ENCODE measurements around the gene NFKBIE.
"Not testable (repeated sequence)": the region's sequence is repeated elsewhere in the genome, so short reads cannot be mapped to it uniquely, and the experiment has no call there.

NFKBIE gene

DNA sequence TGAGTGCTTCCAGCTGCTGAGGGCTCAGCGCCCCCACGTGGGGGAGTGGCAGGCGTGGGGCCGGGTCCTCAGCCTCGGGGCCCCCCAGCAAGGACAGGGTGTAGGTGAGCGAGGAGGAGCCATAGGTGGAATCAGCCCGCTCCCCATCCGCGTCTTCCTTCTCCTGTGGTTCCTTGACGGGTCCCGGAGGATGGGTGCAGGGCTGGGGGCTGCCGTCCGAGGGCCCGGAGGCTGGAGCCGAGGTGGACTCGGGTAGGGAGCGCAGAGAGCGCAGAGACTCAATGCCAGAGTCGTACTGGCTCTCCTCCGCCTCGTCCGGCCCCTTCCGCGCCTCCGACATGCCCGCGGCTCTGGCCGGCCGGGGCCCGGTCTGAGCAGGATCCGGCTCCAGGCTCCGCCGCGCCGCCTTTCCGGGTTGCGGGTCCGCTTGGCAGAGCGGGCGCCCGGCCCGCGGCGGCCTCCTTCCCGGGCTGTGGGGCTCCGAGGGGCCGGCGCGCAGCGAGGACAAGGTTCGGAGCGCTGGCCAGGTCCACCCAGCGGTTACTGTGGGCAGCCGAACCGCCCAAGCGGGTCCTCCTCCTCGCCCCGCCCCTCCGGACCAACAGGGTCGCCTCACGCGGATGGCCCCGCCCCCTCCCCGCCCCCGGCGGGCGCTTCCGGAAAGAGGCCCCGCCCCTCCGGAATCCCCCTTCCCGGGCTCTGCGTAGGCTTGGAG, at the start of gene NFKBIE:
NFKBIE (minus strand) TSS at position 545 of the 715 bp plus-strand sequence; CDS start at position 340, 205 bp downstream.
- peak; percentile 94 for DNase-seq

DNA sequence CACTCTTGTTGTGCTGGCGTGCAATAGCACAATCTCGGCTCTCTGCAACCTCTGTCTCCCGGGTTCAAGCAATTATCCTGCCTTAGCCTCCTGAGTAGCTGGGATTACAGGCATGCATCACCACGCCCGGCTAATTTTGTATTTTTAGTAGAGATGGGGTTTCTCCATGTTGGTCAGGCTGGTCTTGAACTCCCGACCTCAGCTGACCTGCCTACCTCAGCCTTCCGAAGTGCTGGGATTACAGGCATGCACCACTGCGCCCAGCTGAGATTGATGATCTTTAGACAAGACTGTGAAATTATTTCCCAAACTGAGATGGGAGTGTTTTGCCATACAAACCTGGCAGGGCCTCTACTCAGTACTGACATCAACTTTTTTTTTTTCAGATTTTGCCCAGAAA, 49.3 kb upstream of the NFKBIE start:
- DNase-seq, result not testable (repeated sequence)

- DNase-seq, result peak; percentile 93
Observed at GRCh38 chr6:44312901-44313788, 47.8 kb upstream of the NFKBIE start, which contains the start of gene AARS2. AARS2 (minus strand) TSS chr6:44313347; CDS start chr6:44313323, 24 bp downstream.

GRCh38 chr6:44311767-44312166, 46.4 kb upstream of the NFKBIE start:
- DNase-seq, result no peak

- DNase-seq, result no peak
Observed at GRCh38 chr6:44311304-44311703, 46.0 kb upstream of the NFKBIE start.

DNA sequence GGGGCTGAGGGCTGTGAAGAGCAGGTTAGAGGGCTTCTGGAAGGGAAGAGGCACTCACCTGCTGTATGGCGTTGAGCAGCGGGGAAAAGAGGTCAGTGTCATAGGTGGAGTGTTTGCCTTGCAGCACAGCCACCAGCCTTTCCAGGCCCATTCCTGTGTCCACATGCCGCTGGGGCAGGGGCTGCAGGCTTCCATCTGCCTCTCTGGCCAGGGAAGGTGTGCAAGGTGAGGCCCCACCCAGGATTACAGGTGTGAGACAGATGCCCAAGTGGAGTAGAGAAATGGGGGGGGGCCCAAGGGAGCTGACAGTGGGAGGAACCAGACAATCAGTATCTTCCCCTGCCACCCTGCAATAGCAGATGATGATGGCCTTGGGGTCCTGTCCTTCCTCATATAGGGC, 44.9 kb upstream of the NFKBIE start:
- DNase-seq, result no peak

DNA sequence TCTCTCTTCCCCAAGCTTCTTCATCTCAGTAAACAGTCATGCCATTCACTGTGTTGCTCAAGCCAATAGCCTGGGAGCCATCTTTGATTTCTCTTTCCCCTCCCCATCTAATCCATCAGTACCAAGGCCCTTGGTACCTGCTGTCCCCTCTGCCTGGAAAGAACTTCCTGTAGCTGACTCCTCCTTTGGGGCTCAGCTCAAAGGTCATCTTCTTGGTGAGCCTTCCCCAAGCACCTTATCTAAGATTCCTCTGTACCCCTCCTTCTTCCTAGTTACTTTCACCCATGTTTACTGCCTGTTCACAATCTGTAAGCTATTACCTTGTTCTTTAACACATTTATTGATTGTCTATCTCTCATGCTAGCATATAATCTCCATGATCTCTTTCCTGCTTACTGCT, 44.3 kb upstream of the NFKBIE start:
- DNase-seq, result no peak

- DNase-seq, result no peak
Observed at GRCh38 chr6:44309092-44309491, 43.7 kb upstream of the NFKBIE start.

- no peak for DNase-seq
Observed at GRCh38 chr6:44307217-44307616, 41.9 kb upstream of the NFKBIE start.

DNA sequence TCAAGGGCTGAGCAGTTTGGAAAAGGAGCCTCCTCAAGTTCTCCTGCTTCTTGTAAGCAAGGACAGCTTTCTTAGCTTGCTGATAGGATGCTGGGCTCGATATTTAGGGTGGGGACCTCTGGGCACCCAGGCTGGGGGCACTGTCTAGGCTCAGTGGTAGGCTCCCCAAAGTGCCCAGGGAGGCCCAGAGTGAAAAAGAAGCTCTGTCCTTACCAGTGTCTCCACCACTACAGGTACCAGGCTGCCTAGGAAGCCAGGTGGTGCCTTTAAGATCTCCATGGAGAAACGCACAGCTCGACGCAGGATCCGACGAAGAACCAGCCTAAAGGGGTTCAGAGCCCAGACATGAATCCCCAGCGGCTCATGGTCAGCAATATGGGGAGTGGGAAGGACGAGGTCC, 41.4 kb upstream of the NFKBIE start:
- no peak for DNase-seq

DNA sequence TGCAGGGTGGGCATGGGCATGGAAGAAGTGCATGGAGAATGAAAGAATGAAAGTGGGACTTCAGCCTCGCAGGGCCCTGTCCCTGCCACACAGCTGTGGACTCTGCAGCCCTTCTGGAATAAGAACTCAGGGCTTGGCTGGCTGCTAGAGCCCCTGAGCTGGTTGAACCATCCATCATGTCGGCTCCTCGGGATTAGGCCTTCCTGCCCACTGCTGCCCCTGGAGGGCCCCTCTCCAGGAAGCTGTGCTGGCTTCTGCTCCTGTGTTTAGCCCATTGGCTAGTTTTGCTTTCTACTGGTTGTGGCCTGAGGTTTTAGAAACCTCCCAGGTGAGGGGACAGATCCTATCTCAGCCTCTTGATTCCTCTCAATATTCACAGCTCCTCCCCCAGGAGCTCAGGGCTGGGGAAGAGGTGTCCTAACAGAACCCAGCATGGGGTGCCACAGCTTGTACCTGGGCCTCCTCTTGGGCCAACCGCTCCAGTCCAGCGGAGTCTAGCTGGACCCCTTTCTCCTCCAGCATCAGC, 39.9 kb upstream of the NFKBIE start:
- DNase-seq, result no peak

DNA sequence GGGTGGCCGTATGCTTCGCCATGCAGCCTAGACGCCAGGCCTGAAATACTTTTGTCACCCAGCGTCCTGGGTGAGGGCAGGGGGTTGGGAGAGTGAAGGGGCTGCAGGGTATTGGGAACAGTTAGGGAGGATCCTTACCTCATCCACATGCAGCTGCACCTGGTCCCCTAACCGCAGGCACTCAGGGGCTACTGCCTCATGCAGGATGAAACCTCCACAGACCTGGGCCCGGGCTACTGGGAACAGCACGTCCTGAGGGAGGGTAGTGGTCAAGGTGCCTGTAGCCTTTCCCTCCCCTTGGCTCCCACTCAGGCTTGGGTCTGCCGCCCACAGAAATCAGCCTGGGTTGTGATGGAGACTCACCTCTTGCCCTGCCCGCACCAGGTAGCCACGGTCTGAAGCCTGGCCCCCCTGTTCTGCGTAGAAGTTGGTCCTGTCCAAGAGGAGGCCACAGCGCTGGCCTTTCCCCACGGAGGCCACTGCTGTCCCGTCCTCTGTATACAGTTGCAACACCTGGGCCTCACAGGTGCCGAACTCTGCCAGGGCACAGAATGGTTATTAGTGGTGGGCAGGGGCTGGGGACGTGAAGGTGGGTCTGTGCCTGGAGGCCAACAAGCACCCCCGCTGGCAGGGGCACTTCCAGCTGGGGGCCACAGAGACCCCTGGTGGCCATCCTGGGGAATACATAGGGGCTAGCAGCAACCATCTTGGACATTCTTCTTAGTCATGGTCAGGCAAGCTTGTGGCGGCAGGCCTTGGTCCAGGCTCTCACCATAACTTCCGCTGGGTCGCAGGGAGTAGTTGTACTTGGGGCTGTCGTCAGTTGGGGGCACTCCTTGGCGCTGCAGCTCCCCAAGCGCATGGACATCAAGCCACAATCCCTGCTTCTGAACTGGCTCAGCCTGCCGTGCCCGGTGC, 39.2 kb upstream of the NFKBIE start:
- peak; percentile 43 for DNase-seq

GRCh38 chr6:44303842-44304241, 38.5 kb upstream of the NFKBIE start:
- DNase-seq, result no peak

GRCh38 chr6:44302856-44303255, 37.5 kb upstream of the NFKBIE start:
- DNase-seq, result no peak

- no peak for DNase-seq
Observed at GRCh38 chr6:44301782-44302564, 36.6 kb upstream of the NFKBIE start.

- no peak for DNase-seq
Observed at GRCh38 chr6:44301106-44301505, 35.8 kb upstream of the NFKBIE start.

DNA sequence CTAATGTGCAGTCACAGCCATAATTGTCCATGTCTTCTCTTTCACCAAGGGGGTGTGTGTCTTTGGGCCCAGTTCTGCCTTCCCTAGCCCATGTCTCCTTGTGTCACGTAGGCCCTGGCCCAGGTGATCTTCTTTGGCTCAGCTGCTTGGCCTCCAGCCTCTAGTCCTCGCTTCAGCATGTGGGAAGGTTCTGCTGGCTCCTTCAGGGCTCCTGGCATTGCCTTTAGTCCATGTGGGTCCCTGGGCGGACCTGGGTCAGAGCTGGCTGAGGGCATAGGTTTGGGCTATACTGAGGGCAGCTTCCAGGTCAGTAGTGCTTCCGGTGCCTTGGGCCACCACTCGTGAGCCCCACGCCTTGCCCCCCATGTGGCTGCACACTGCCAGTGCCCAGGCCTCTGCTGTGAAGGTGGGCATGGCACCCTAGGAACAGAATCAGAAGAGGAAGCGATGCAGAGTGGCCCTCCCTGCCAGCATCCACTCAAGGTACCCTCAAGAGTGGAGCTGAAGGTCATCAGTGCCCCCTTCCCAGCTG, 35.0 kb upstream of the NFKBIE start:
- no peak for DNase-seq

DNA sequence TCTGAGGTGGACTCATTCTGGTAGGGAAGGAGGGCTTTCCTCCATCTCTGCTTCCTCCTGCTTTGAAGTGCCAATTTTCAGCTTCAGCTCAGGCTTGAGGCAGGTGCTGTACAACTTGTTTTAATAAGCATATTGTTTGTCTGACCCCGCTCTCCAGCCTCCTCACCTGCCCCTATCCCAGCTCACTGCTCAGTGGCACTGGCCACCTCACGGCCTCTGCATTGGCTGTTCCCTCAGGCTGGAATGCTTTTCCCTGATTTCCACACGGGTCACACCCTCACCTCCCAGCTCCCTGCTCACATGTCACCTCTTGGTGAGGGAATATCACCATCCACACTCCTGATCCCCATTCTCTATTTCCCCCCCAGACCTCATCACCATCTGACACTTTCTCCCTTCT, 33.5 kb upstream of the NFKBIE start:
- no peak for DNase-seq

GRCh38 chr6:44298055-44298803, 32.9 kb upstream of the NFKBIE start:
- no peak for DNase-seq
